22Rv1 (cell line): Measurements from ENCODE around the gene PFKL.

Experiments
- H3K27ac ChIP-seq: fragments of 450-650 bp; 2 replicates; pipeline ENCODE4 v1.5.1; 2017
- CTCF ChIP-seq: fragments of 450-650 bp; IDR thresholded peaks from 2 replicates; pipeline ENCODE4 v1.5.1; 2017; ENCODE audit warnings: mild to moderate bottlenecking
- ZFX ChIP-seq: fragments of 450-650 bp; IDR thresholded peaks from 2 replicates; pipeline ENCODE4 v1.6.1; 2017; ENCODE audit warnings: antibody characterized with exemption, borderline replicate concordance

The PFKL gene

GRCh38 chr21:44293551-44294231 lies 6.2 kb upstream of the PFKL start:
- H3K27ac ChIP-seq = no peak overlapping the region
- TF ChIP-seq ZFX (no peak), CTCF (no peak)

- no peak overlapping the region for H3K27ac ChIP-seq
- TF ChIP-seq CTCF = no peak
- TF ChIP-seq ZFX = no peak
Measured at GRCh38 chr21:44294391-44295162, 5.3 kb upstream of the PFKL start.

- TF ChIP-seq CTCF (no peak), ZFX (no peak)
- no peak overlapping the region for H3K27ac ChIP-seq
Measured at GRCh38 chr21:44295163-44295573, 4.7 kb upstream of the PFKL start.

GRCh38 chr21:44295646-44296045 lies 4.2 kb upstream of the PFKL start:
- no peak overlapping the region for H3K27ac ChIP-seq
- TF ChIP-seq CTCF (no peak), ZFX (no peak)

GRCh38 chr21:44296103-44296519 lies 3.7 kb upstream of the PFKL start:
- H3K27ac ChIP-seq = no peak overlapping the region

GRCh38 chr21:44296916-44297315 lies 2.9 kb upstream of the PFKL start:
- H3K27ac ChIP-seq = no peak overlapping the region
- TF ChIP-seq CTCF (no peak), ZFX (no peak)

More at GRCh38 chr21:44296103-44296519, 3.7 kb upstream of the PFKL start:
- no peak for TF ChIP-seq ZFX
- no peak for TF ChIP-seq CTCF

- TF ChIP-seq ZFX (no peak), CTCF (peak; percentile 88)
- no peak overlapping the region for H3K27ac ChIP-seq
Measured at GRCh38 chr21:44297525-44298290, 2.1 kb upstream of the PFKL start.
